Measurements from ENCODE around the gene KIF5A.

Gene KIF5A

DNA sequence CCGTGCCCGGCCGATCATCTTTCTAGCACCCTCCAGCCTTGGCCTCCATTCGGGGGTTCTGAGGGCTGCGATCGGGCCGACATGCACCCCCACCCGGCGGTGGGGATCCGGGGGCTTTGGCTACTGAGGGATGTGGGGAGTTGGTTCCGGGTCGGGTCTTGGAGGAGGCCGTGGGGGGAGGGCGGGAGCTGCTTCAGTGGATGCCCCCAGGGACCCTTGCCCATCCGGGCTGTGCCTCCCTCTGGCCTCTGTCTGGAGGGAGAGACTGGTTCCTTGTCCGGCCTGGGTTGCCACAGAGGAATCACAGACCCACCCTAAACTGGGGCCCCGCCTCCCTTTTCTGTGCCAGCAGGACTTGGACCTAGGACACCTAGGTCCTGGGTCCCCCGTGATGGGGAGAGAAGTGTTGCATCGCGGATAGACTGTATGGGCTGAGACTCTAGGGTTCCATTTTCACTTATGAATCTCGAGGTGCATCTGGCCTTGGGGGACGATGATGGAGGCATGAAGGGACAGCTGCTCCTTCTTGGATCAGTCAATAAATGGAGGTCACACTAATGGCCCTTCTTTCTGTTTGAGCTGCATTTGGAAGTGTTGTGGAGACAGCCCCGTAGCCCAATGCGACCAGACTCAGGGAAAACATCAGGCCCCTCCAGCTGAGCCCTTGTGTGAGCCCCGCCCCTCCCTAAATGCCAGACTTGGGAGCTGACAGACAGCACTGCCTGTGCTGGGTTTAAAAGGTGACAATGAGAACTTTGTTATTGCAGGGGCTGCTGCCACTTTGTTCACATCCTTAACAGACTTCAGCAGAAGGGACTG lies 55.4 kb downstream of the KIF5A start:
- DNase-seq: peak in 5 of 56 donors; percentile 23 to 54 (median 39)

DNA sequence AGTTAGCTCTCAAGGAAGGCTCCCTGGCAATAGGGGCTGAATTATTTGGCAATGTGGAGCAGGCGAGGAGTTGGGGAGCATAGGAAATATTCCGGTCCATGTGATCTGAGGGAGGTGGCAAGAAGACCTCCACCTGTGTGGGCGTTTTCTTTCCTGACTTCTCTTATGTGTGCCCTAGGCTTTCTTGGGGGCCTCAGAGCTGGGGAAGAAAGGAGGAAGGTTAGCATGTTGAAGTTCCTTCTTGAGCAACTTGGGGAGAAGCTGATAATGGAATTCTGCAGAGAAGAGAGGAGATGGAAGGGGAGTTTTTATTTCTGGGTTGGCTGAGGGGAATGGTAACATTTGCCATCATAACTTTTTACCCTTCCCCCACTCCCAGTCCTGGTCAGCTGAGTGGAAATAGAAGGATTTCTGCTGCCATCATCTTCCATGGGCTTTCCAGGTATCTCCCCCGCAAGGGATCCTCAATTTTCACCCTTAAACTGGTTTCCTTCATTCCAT lies 56.0 kb downstream of the KIF5A start:
- DNase-seq: no peak

DNA sequence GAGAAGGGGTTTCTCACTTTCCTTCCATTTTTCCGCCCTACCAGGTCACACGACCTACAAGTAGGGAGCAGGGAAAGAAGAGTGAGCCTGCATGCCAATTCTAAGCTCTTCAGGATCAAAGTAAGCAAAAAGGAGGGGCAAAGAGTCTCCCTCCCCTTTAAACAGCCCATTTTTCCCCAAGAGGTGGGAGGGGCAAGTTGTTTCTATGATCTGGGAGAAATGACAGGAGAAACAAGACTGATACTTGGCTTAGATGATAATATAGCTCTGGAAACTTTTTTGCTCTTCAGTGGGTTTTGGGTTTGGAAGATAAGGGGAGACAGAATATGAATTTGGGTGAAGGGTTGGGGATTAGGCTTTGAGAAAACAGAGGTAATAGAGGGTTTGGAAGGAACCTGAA lies 56.6 kb downstream of the KIF5A start:
- no peak for DNase-seq

DNA sequence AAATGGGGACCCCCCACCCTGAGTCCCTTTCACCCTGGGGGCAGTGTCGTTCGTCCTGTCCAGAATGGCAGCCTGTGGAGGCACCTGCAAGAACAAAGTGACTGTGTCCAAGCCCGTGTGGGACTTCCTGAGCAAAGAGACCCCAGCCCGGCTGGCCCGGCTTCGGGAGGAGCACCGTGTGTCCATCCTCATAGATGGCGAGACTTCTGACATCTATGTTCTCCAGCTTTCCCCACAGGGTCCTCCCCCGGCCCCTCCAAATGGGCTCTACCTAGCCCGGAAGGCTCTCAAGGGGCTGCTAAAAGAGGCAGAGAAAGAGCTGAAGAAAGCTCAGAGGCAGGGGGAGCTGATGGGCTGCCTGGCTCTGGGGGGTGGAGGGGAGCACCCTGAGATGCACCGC lies 57.0 kb downstream of the KIF5A start:
- no peak for DNase-seq

DNA sequence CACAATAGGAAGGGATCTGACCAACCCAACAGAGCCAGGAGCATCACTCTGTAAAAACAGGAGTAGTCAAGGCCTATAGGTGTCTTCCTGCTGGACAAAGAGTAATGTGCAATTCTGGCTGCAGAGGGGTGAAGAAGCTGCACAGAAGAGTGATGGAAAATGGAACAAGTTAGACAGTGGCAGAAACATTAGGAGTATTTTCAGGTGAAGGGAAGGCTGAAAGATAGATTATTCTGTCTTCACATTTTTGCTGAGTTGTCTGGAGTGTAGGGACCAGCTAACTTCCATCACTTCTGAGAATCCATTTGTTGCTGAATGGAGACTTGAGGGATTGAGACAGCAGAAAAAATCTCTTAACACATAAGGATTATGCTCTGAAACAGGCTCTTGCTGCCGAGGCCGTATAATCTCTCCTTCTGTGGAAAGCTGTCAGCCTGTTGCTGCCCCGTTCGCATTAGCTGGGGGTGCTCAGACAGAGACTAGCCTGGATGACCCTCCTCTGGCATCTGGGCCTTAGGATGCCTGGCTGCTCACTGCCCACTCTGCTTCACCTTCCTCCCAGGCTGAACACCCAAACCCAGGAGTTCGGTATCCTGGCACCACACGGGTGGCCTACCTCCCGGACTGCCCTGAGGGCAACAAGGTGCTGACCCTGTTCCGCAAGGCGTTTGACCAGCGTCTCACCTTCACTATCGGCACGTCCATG lies 58.3 kb downstream of the KIF5A start:
- DNase-seq: no peak

DNA sequence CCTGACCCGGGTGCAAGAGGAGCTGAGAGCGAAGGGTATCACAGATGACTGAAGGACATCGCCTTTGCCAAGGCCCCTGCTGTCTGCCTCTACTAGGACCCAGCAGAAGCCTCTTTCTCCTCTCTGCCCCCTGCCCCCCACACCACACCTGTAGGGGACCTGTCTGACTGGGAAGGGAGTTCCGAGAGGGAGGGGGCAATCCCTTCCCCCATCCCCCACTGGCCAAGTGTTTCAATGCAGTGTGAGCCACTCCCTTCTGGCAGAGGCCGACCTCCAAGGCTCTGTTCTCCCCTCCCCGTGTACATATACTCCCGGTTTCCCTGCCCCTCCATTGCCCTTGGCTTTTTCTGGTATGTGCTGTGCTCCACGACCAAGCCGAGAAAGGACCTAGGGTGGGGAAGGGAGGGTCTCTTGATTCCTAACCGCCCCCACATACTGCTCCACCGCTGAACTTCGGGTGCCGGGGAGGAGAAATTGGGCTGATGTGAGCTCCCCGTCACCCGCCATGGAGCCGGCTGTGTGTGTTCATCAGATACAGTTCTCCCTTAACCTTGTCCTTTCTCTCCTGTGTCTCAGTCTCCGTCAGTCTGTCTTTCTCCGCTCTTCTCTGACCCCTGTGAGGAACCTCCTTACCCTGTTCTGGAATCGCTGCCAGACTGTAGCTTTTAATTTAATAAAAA lies 59.4 kb downstream of the KIF5A start:
- DNase-seq: no peak

DNA sequence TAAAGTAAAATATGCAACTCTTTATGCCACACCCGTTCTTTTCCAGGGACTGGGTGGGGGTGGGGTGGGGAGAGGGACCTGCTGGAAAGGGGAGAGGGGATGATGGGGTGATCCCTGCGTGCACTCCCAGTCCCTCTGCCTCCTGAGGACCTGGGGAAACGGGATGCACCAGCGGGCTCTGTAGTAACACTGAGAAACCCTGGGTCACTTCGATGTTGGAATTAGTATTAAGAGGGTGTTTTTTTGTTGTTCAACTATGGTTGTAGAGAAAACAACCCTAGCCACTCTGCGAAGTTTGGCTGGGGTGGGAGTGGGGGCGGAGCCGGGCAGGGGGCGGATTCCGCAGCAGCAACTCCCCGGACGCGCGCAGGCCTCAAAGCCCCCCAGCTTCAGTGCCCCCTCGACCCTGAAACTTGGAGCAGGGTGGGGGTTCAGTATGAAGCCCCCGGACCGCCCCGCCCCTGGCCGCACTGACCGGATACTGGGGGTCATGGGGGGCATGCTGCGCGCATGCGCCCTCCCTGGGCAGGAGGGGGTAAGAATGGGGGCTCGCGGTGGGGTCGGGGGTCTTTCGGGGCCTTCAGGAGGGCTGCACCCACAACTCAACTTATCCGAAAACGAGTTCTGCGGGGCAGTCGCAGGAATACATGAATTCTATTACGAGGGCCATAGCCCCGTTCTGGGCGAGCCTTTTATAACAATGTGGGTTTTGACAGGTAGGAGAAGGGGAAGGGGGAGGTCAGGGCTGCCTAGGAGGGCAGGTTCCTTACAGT lies 60.1 kb downstream of the KIF5A start:
- no peak for DNase-seq

DNA sequence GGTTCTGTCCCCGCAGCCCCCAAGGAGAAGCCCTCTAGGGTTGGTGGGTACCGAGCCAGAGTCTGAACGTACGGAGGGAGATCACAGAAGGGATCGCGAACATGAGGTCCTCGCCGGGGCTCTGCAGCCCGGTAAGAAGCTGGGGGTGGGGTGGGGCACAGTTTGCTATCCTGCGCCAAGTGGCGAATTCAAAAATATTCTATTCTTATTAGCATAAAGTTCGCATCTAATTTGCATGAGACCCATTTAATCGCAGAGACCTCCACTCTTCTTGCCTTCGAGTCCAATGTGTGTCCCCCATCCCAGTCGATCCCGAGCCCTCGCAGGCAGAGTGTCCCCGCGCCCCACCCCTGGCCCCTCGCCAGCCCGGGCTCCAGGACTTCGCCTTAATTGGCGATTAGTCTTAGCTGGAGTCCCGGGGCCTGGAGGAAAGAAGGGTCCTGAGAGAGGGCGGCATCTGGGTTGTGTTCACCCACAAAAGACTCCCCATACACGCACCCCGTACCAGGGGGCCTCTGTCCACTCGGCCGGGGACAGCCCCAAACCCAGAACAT lies 60.8 kb downstream of the KIF5A start:
- DNase-seq: peak in 3 of 56 donors; percentile 32 to 42 (median 34)

DNA sequence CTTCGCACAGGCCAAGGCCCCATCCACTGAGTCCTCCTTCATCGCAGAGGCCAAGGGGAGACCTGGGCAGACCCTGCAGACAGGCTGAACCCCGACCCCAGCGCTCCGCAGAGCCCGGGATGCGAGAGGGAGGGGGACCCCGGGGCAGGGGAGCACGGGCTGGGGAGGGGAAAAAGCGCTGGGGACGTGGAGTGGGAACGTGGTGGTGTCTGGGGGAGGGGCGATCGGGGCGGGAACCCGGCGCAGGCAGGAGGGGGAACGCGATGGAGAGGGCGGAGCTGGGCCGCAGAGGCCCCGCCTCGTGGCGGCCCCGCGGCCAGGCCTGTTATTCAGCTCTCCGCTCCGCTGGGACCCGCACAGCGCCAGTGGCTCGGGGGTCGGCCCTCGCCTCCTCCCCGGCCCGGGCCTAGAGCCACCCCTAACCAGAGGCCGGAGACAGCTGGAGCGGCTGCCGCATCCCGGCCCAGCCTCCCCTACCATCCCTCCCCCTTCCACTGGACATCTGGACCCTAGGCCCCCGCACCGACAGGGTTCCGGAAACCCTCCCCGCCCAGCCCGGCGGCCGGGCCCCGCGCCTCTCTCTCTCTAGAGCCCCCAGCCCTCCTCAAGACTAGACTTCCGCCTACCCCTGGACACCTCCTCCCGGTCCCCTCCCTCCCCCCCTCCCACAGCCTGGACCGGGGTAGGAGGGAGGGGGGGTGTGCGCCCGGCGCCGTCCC lies 61.4 kb downstream of the KIF5A start, which contains the start of gene ARHGEF25:
TSS of gene ARHGEF25 (plus strand) at position 328 of the 719 bp plus-strand sequence. CDS start 460 bp downstream, outside the sequence.
- DNase-seq: peak in 36 of 56 donors; percentile 9 to 84 (median 46)

DNA sequence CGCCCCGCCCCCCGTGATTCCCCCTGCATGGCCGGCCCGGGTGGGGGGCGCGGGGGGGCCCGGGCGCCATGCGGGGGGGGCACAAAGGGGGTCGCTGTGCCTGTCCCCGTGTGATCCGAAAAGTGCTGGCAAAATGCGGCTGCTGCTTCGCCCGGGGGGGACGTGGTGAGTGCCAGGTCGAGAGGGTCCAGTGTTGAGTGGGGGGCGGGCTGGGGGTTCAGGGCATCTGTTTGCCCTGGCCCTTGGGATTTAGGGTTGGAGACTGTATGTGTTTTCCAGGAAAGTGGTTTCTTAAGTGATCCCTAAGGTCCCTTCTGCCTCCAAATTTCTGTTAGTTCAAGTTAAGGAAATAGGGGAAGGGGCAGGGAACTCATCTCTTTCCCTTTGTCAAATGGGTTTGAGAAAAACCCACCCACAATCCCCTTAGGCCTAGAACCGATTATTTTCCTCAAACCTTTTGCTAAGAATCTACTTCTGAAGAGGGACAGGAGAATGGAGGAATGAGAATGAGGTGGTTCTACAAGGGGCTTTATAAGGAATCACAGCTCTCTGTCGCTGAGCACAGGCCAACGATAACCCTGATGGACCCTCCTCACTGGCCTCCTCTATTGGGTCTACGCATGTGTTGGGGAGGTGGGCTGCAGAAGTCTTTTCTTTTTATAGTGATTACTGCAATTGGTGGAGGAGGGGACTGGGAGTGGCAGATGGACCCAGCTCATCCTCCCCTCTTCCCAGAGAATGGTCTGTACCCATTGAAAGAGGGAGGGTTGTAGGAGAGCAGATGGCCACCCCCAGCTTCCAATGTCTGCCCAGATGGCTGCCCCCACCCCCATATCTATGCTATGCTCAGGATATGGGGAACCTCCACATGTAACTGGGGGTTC lies 62.2 kb downstream of the KIF5A start:
- peak in 8 of 56 donors; percentile 11 to 54 (median 34) for DNase-seq

DNA sequence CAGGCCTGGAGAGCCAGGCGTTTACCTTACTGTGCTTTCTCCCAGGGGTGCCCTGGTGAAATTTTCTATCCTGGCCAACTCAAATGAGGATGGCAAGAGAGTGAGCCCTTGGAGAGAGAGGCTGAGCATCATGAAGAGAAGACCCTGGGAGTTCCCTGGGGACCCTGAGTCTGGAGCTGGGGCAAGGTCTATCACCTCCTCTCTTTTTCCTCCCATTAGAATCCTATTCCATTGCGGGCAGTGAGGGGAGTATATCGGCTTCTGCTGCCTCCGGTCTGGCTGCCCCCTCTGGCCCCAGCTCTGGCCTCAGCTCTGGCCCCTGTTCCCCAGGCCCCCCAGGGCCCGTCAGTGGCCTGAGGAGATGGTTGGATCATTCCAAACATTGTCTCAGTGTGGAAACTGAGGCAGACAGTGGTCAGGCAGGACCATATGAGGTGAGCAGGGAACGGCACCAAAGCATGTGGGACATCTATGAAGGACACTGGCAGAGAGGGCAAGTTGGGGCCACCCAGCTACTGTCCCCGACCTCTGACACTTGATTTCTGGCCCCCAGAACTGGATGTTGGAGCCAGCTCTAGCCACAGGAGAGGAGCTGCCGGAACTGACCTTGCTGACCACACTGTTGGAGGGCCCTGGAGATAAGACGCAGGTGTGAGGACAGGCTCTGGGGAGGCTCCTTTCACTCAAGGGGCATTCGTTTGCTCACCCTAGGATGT lies 63.0 kb downstream of the KIF5A start:
- DNase-seq: no peak

DNA sequence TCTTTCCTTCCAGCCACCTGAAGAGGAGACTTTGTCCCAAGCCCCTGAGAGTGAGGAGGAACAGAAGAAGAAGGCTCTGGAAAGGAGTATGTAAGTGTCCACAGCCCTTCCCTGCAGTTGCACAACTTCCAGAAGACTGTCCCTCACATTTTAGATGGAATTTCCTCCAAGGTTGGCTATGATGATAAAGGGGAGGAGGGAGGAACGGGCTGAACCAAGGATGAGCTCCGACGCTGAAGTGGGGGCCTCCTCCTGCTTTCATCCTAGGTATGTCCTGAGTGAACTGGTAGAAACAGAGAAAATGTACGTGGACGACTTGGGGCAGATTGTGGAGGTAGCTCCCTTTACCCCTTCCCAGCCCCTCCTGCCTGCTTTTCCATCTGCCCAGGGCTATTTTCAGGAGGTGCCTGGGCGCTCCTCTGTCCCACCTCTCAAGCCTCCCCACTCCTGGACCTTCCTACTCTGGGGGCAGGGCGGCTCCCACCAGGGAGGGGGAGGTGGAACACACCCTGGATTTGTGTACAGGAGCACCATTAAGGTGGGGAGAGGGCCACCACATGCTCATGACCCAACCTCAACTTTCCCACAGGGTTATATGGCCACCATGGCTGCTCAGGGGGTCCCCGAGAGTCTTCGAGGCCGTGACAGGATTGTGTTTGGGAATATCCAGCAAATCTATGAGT lies 63.7 kb downstream of the KIF5A start:
- DNase-seq: no peak

DNA sequence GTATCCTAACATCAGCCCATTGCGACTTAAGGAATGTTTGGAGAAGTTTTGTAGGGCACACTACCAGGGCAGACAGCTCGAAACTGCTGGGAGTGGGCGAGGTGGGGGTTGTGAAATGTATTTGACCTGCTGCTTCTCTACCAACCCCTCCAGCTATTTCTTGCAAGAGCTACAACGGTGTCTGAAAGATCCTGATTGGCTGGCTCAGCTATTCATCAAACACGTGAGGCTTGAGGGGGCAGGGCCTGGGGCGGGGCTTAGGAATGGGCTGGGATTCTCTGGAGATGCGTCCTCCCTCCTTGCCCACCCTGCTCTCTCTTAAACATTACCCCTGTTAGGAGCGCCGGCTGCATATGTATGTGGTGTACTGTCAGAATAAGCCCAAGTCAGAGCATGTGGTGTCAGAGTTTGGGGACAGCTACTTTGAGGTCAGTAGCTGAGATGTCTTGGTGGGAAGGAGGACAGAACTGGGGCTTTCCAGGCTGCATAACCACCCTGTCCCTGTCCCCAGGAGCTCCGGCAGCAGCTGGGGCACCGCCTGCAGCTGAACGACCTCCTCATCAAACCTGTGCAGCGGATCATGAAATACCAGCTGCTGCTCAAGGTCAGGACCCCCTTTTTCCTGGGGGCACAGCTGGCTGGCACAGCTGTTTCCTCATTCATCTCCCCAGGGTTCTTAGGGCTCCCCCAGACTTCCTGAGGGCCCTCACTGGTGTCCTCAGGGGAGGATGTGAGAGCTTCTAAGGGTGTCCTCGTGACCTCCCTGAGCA lies 64.5 kb downstream of the KIF5A start:
- peak in 4 of 56 donors; percentile 17 to 31 (median 26) for DNase-seq

DNA sequence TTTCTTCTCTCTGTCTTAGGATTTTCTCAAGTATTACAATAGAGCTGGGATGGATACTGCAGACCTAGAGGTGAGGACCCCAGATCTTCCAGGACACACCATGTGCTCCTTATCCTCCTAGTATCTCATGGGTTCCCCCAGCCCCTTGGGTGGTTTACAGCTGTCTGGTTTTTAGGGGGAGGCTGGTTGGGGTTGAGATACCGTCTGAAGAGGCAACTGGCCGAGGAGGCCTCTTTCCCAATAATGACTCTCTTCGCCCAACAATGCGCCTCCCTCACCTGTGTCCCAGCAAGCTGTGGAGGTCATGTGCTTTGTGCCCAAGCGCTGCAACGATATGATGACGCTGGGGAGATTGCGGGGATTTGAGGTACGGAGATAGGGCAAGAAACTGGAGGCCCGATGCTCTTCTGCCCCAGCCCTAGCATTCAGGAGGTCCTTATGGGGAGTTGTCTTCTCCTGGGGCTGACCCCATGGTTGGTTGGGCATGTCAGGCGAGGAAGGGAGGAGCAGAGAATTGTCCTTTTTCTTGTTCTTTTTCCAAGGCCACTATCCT lies 65.2 kb downstream of the KIF5A start:
- no peak for DNase-seq

DNA sequence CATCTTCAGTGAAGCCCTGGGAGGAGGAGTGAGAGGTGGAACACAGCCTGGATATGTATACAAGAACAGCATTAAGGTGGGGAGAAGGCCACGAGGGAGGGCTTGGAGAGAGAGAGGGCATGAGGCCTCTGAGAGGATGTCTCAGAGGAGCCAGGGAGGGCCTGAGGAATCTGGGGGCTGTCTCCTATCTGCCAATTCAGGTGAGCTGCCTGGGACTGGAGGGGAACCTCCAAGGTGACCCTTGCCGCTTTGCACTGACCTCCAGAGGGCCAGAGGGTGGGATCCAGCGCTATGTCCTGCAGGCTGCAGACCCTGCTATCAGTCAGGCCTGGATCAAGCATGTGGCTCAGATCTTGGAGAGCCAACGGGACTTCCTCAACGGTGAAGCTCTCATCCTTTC lies 65.8 kb downstream of the KIF5A start:
- no peak for DNase-seq

DNA sequence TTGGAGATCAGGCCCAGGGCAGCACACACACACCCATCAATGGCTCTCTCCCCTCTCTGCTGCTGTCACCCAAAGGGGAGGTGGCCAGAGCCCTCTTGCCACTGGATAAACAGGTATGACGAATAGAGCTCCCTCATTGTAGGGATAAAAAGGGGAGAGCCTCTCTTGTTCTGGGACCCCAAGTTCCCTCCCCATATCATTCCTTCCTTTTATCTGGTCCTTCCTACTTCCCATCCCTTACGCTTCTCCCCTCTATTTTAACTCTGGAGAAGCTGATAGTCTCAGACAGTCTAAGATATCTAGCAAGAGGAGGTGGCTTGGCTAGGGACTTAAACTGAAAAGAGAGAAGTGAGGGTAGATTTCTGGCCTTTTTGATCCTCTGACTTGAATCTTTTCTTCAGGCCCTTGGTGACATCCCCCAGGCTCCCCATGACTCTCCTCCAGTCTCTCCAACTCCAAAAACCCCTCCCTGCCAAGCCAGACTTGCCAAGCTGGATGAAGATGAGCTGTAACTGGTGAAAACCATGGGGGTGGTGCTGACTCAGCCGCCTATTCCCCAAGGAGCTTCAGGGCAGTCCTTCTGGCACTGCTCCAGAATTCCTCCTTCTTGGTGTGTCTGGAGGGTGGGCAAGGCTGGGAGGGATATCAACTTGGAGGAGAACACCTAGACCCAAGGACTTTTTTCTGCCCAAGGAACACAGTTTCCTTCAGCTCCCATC lies 66.7 kb downstream of the KIF5A start:
- DNase-seq: peak in 13 of 56 donors; percentile 17 to 60 (median 32)
